Right renal cortex interstitium (tissue), 3 donors: Measurements from ENCODE around the gene DOK4. TPM values are rescaled to one million over a fixed set of nuclear protein-coding genes. Genes with fewer than 3 reads are reported as not detected.

Experiments
- DNase-seq, 3 donors: peaks; one replicate each; pipeline ENCODE4 v3.0.0-alpha.2; 2013; ENCODE audit warnings: low read depth in 3 of 3, low spot score in 2 of 3
- polyA plus RNA-seq, 3 donors: library from polyadenylated mRNA; unstranded; fragments of 120-200 nt; gene quantifications; one replicate each; pipeline ENCODE4 v1.2.1, GENCODE V29; 2013; ENCODE audit not compliant: insufficient read length in 3 of 3

Gene DOK4
- 10 to 100 TPM; 27.4 to 35.1 (median 32.3) TPM for polyA plus RNA-seq

- no peak for DNase-seq
These were observed at the start of gene DOK4 for GRCh38 chr16:57485916-57486857. TSS of gene DOK4 (minus strand) at chr16:57486493. CDS start at chr16:57479507, 6,986 bp downstream.

GRCh38 chr16:57535680-57536305, 49.5 kb upstream of the DOK4 start:
- DNase-seq, result peak in 1 of 3 donors; percentile 73

GRCh38 chr16:57534881-57535658, 48.8 kb upstream of the DOK4 start:
- DNase-seq, result no peak

GRCh38 chr16:57534337-57534880, 48.1 kb upstream of the DOK4 start:
- no peak for DNase-seq

- DNase-seq, result no peak
These were observed 47.4 kb upstream of the DOK4 start for GRCh38 chr16:57533431-57534336.

- DNase-seq, result no peak
These were observed 46.0 kb upstream of the DOK4 start for GRCh38 chr16:57532266-57532625.

- no peak for DNase-seq
These were observed 45.5 kb upstream of the DOK4 start for GRCh38 chr16:57531635-57532265.

- no peak for DNase-seq
These were observed 44.9 kb upstream of the DOK4 start for GRCh38 chr16:57531253-57531575.

- no peak for DNase-seq
These were observed 44.4 kb upstream of the DOK4 start for GRCh38 chr16:57530522-57531252.

GRCh38 chr16:57530104-57530521, 43.8 kb upstream of the DOK4 start:
- DNase-seq, result no peak

- DNase-seq, result no peak
These were observed 43.3 kb upstream of the DOK4 start for GRCh38 chr16:57529391-57530103.

- no peak for DNase-seq
These were observed 42.5 kb upstream of the DOK4 start for GRCh38 chr16:57528499-57529390.

GRCh38 chr16:57527610-57528360, 41.5 kb upstream of the DOK4 start:
- no peak for DNase-seq

GRCh38 chr16:57527027-57527426, 40.7 kb upstream of the DOK4 start:
- DNase-seq, result no peak

- DNase-seq, result no peak
These were observed 40.2 kb upstream of the DOK4 start for GRCh38 chr16:57526498-57526897.

- DNase-seq, result no peak
These were observed 39.5 kb upstream of the DOK4 start for GRCh38 chr16:57525761-57526160.
